Endothelial cell of hepatic sinusoid (primary cell): ENCODE results near the gene MPO.

Source experiments
- in situ Hi-C: cut with HindIII; loops from 2 replicates; pipeline ENCODE4 v1.10.0; 2017; ENCODE audit warnings: low sequenced_read_pairs

The MPO gene

DNA sequence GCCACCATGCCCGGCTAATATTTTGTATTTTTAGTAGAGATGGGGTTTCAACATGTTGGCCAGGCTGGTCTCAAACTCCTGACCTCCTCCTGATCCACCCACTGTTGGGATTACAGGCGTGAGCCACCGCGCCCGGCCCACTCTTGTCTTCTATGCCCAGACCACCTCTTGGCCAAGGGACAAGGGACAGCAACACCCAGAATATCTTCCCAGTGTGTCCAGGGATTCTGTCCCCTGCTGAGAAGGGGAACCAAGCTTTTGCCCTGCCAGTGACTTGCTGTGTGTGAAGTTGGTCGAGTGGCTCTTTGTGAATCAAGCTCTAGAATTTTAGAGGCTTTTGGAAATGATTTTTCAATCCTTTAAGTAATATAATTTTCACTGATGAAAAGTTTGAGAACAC, 1.7 kb upstream of the MPO start:
- in situ Hi-C loops, result no loop called here

DNA sequence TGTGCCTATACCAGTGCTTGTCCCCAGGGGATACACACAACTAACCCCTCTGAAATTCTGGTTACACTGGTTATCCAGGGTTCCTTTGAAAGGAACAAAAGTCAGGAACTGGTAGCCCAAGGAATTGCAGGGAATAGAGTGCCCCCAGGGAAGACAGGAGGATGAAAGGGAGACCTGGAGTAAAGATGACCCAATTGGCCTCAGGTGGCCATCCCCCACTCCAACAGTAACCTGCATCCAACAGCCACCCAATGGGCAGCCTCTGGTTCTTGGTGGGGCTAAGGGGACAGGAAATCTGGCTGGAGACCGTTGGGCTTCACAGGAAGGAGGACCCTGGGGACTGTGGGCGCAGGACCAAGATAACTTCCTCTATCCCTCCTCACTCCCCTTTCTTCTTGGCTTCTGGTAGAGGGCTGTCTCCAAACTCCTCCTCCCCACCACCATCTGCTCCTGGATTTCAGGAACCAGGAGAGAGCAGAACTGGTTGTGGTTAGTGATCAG, 826 bp upstream of the MPO start:
- in situ Hi-C loops, result no loop called here

DNA sequence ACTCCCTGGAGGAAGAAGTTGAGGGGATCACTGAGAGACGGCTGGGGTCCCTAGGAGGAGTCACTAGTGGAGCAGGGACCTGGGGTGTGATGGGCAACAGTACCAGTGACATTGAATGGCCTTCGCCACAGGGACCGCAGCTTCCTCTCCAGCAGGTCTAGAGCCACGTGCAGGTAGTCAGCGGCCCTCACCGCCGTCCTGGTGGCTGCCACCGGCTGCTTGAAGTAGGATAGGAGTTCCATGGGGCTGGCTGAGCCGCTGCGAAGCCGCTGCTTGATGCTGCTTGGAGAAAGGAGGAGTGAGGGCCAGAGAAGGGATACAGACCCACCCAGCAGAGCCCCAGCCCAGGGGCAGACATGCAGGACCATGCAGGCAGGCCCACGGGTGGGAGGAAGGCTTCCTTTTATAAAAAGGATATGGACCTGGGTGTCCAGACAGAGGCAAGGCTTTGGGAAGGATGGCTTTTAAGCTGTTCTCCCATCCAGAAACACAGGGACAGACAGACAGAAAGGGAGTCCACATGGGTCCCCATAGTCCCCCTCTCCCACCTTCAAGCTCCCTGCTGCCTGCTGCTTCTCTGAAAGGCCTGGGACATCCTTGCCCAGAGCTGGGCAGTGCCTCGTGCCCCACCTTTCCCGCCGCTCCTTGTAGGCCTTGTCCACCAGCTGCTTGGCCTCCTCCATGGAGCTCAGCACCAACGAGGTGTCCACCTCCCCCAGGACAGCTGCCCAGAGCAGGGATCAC, 827 bp downstream of the MPO start:
- in situ Hi-C loops, result no loop called here

- in situ Hi-C loops, result no loop called here
These were observed 1.6 kb downstream of the MPO start for GRCh38 chr17:58279016-58279711.

DNA sequence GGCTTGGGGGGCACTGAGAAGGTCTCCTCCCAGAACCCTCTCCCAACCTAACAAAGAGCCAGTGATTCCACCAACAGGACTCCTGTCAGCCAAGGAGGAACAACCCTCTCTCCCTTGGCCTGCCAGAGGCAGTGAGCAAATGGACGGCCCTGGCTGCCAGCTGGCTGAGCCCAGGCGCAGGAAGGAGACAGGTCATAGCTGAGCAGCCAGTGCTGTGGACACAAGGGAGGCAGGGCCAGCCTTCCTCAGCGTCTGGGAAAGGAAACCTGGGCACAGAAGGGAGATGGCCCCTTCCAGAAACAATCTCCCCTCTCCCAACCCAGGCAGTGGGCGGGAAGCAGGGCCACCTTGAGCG, 2.1 kb downstream of the MPO start:
- in situ Hi-C loops, result no loop called here

- in situ Hi-C loops, result no loop called here
These were observed 2.7 kb downstream of the MPO start for GRCh38 chr17:58277802-58278595.

DNA sequence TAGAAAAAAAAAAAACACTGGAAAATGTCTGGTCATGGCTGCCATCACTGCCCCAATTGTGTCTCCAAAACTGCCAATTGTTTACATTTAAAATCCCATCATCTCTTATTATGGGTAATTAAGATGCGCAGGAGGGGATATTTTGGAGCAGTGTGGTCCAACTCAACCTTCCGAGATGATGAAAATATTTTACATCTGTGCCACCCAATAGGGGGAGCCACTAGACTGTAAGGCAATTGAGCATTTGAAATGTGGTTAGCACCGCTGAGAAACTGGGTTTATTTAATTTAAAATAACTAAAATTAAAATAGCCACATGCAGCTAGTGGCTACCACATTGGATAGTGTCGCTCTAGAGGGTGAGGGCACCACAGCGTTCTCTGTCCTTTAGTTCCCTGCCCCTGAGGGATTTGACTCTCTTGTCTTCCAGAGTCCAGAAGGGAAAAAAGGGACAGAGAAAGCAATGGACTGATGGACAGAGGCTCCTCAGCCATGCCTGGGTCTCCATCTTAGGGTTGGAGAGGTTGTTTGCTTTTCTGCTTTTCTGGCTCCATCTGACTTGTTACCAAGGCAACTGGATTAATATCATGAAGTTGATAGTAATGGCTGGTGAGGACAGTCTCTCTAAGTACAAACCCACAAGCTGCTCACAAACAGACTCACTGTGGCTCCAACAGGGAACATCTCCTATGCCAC, 3.5 kb downstream of the MPO start:
- in situ Hi-C loops, result no loop called here

DNA sequence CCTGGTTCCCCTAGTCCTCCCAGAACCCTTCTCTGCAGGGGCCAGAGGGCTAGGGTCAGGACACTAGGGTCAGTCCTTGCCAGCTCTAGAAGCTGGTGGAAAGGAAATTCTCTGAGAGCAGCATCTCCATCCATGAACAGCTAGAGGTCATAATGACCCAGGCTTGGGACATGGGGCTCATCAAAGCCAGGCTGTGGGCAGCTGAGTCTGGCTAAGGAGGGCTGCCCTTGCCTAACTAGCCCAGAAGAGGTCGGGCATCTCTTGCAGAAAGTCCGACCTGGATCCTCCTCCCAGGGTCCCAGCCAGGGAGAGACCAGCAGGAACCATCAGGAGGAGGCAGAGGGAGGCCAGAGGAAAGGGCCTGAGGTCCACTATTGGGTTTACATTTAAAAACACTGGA, 4.3 kb downstream of the MPO start:
- in situ Hi-C loops, result no loop called here

- in situ Hi-C loops, result no loop called here
These were observed 5.3 kb downstream of the MPO start for GRCh38 chr17:58275417-58275816.

DNA sequence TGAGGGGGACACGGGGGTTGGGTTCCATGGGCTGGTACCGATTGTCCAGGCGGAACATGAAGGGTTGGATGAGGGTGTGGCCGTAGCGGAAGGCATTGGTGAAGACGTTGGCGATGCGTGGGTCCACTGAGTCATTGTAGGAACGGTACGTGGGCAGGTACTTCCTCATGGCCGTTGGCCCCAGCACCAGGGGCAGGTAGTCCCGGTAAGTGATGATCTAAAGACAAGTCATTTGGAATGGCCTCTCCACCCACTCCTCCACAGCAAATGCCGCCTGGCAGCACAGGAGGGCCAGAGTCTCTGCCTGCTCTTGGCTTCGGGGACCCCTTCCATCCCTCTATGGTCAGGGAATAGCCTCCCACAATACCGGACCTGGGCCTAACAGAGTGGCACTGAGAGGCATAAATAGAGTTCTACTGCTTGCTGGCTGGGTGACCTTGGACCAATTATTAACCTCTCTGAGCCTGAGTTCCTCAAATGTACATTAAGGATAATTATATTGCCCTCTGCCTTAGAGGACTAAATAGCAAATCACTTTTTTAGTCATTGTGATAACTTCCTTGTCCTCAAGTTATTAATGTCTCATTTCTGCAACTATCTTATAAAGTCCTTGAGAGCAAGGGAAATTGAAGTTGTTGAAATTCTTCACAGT, 7.2 kb downstream of the MPO start:
- in situ Hi-C loops, result no loop called here

GRCh38 chr17:58272367-58273280, 8.1 kb downstream of the MPO start:
- in situ Hi-C loops, result no loop called here

- in situ Hi-C loops, result no loop called here
These were observed 9.4 kb downstream of the MPO start for GRCh38 chr17:58271216-58271931.

GRCh38 chr17:58270476-58271215, 10.1 kb downstream of the MPO start:
- in situ Hi-C loops, result no loop called here

DNA sequence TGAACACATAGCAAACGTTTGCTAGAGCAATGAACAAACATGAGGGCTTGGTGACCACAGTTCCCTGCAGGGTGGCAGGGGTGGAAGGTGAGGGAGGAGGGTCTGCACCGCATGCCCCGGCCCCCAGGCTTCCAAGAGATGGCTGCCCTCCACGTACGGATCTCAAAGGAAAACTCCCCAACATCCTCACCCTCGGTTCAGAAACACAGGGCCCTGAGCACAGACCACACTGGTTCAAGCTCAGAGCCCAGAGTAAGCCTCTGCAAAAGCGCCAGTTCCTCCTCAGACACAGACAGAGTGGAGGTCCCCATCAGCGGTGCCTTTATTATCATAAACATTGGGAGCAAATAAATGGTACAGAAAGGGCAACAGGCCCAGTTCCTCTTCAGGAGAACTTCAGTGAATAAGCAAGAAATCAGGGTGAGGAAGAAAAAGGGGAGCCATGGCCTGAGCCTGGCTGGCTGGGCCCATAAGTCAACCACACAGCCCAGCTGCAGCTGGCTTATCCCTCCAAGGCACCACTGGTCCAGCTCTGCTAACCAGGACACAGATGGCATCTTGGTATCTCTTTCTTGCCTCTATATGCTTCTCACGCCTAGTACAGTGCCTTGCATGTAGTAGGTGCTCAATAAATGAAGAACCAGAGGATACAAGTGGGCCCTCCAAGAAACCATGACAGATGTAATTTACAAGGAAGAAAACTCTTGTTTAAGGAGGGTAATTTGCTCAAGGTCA, 11.0 kb downstream of the MPO start:
- in situ Hi-C loops, result no loop called here

- in situ Hi-C loops, result no loop called here
These were observed 11.8 kb downstream of the MPO start for GRCh38 chr17:58268774-58269556.

DNA sequence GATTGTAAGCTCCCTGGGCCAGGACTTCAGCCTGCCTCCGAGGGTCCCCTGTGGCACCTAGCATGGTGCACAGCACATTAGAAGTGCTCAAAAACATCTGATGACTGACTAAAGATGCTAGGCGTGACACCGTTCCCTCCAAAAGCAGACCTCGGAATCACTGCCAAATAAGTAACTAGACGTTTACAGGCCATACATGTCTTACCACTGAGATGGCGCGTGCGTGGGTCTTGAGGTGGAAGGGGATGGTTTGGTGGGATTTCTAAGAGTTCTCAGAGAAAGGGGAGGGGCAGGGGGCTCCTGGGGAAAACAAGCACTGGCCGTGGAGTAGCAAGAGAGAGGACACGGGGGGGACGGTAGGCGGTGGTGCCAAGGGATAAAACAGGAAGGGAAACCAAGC, 12.4 kb downstream of the MPO start:
- in situ Hi-C loops, result no loop called here
